ENCODE measurements around the gene NIPBL. TPM values are rescaled to one million over a fixed set of nuclear protein-coding genes. Genes with fewer than 3 reads are reported as not detected.

The NIPBL gene
- total RNA-seq, 1 experiment from 2014 or later: 18.9 TPM

- peaks cover 12% of the 10 kb centered on the region for H3K36me3 ChIP-seq
Measured at GRCh38 chr5:36870399-36871040, 6.0 kb upstream of the NIPBL start.

GRCh38 chr5:36874465-36874864 is 2.1 kb upstream of the NIPBL start:
- Histone ChIP-seq H3K4me3 (peak overlapping the region; percentile 86), H3K4me1 (replicated peaks) (peaks cover 6% of the 10 kb centered on the region; the same call in 1 of the 2 replicates), H3K27me3 (replicated peaks) (no peaks in the 10 kb centered on the region), H3K9me3 (replicated peaks) (no peaks in the 10 kb centered on the region), H3K27ac (peak overlapping the region; percentile 87; the same call in 1 of the 2 replicates), H3K36me3 (peaks cover 25% of the 10 kb centered on the region)
- DNase-seq (ENCODE audit: low read depth in 1 of 2, low spot score in 2 of 2): peak in 1 of 2 experiments; percentile 15

More at GRCh38 chr5:36870399-36871040, 6.0 kb upstream of the NIPBL start:
- peak in 1 of 2 experiments; percentile 46 for DNase-seq (ENCODE audit: low read depth in 1 of 2, low spot score in 2 of 2)
- H3K27me3 ChIP-seq (replicated peaks): no peaks in the 10 kb centered on the region
- H3K4me1 ChIP-seq (replicated peaks): peaks cover 6% of the 10 kb centered on the region; the same call in 1 of the 2 replicates
- no peak overlapping the region for H3K27ac ChIP-seq
- H3K4me3 ChIP-seq: no peak overlapping the region
- no peaks in the 10 kb centered on the region for H3K9me3 ChIP-seq (replicated peaks)

- peak overlapping the region; percentile 86 for H3K4me3 ChIP-seq
- H3K36me3 ChIP-seq: peaks cover 22% of the 10 kb centered on the region
- no peaks in the 10 kb centered on the region for H3K27me3 ChIP-seq (replicated peaks)
- DNase-seq (ENCODE audit: low read depth in 1 of 2, low spot score in 2 of 2): peak; percentile 71 to 72
- peaks cover 6% of the 10 kb centered on the region; the same call in 1 of the 2 replicates for H3K4me1 ChIP-seq (replicated peaks)
- peak overlapping the region; percentile 87 for H3K27ac ChIP-seq
- no peaks in the 10 kb centered on the region for H3K9me3 ChIP-seq (replicated peaks)
Measured at GRCh38 chr5:36875051-36875789, 1.3 kb upstream of the NIPBL start.

GRCh38 chr5:36875790-36876298 is 725 bp upstream of the NIPBL start:
- Histone ChIP-seq H3K27me3 (replicated peaks) (no peaks in the 10 kb centered on the region), H3K36me3 (peaks cover 22% of the 10 kb centered on the region), H3K9me3 (replicated peaks) (no peaks in the 10 kb centered on the region), H3K27ac (peak overlapping the region; percentile 87), H3K4me1 (replicated peaks) (peaks cover 6% of the 10 kb centered on the region; the same call in 1 of the 2 replicates), H3K4me3 (peak overlapping the region; percentile 86)
- peak; percentile 79 to 84 for DNase-seq (ENCODE audit: low read depth in 1 of 2, low spot score in 2 of 2)

- peak; percentile 65 to 87 for DNase-seq (ENCODE audit: low read depth in 1 of 2, low spot score in 2 of 2)
- H3K9me3 ChIP-seq (replicated peaks): no peaks in the 10 kb centered on the region
- H3K4me3 ChIP-seq: peak overlapping the region; percentile 86
- H3K36me3 ChIP-seq: peaks cover 20% of the 10 kb centered on the region
- peak overlapping the region; percentile 87 for H3K27ac ChIP-seq
- H3K4me1 ChIP-seq (replicated peaks): peaks cover 6% of the 10 kb centered on the region; the same call in 1 of the 2 replicates
- H3K27me3 ChIP-seq (replicated peaks): no peaks in the 10 kb centered on the region
Measured at GRCh38 chr5:36876965-36877666, 547 bp downstream of the NIPBL start.

- H3K27me3 ChIP-seq (replicated peaks): no peaks in the 10 kb centered on the region
- peaks cover 18% of the 10 kb centered on the region for H3K36me3 ChIP-seq
- peak in 1 of 2 experiments; percentile 41 for DNase-seq (ENCODE audit: low read depth in 1 of 2, low spot score in 2 of 2)
- peak overlapping the region; percentile 87 for H3K27ac ChIP-seq
- H3K4me3 ChIP-seq: peak overlapping the region; percentile 86
- no peaks in the 10 kb centered on the region for H3K9me3 ChIP-seq (replicated peaks)
- H3K4me1 ChIP-seq (replicated peaks): peaks cover 6% of the 10 kb centered on the region; the same call in 1 of the 2 replicates
Measured at GRCh38 chr5:36877667-36878391, 1.3 kb downstream of the NIPBL start.

GRCh38 chr5:36878392-36879082 is 2.0 kb downstream of the NIPBL start:
- peaks cover 18% of the 10 kb centered on the region for H3K36me3 ChIP-seq
- peak overlapping the region; percentile 86 for H3K4me3 ChIP-seq
- H3K4me1 ChIP-seq (replicated peaks): peaks cover 6% of the 10 kb centered on the region; the same call in 1 of the 2 replicates
- no peaks in the 10 kb centered on the region for H3K27me3 ChIP-seq (replicated peaks)
- H3K9me3 ChIP-seq (replicated peaks): no peaks in the 10 kb centered on the region
- DNase-seq (ENCODE audit: low read depth in 1 of 2, low spot score in 2 of 2): peak; percentile 42 to 55
- peak overlapping the region; percentile 87 for H3K27ac ChIP-seq

GRCh38 chr5:36879274-36880033 is 2.9 kb downstream of the NIPBL start:
- peaks cover 3% of the 10 kb centered on the region; the same call in 1 of the 2 replicates for H3K4me1 ChIP-seq (replicated peaks)
- H3K9me3 ChIP-seq (replicated peaks): no peaks in the 10 kb centered on the region
- H3K27ac ChIP-seq: no peak overlapping the region
- peak overlapping the region; percentile 86; the same call in 1 of the 2 replicates for H3K4me3 ChIP-seq
- H3K27me3 ChIP-seq (replicated peaks): no peaks in the 10 kb centered on the region
- peaks cover 18% of the 10 kb centered on the region for H3K36me3 ChIP-seq
- DNase-seq (ENCODE audit: low read depth in 1 of 2, low spot score in 2 of 2): no peak

GRCh38 chr5:36880761-36881160 is 4.2 kb downstream of the NIPBL start:
- no peak overlapping the region for H3K27ac ChIP-seq
- no peak for DNase-seq (ENCODE audit: low read depth in 1 of 2, low spot score in 2 of 2)
- no peaks in the 10 kb centered on the region for H3K4me1 ChIP-seq (replicated peaks)
- no peaks in the 10 kb centered on the region for H3K27me3 ChIP-seq (replicated peaks)
- H3K9me3 ChIP-seq (replicated peaks): no peaks in the 10 kb centered on the region
- H3K4me3 ChIP-seq: no peak overlapping the region
- peaks cover 18% of the 10 kb centered on the region for H3K36me3 ChIP-seq

- H3K27me3 ChIP-seq (replicated peaks): no peaks in the 10 kb centered on the region
- no peaks in the 10 kb centered on the region for H3K9me3 ChIP-seq (replicated peaks)
- DNase-seq (ENCODE audit: low read depth in 1 of 2, low spot score in 2 of 2): no peak
- no peaks in the 10 kb centered on the region for H3K4me1 ChIP-seq (replicated peaks)
- peaks cover 12% of the 10 kb centered on the region for H3K36me3 ChIP-seq
- H3K4me3 ChIP-seq: no peak overlapping the region
- H3K27ac ChIP-seq: no peak overlapping the region
Measured at GRCh38 chr5:36881304-36881703, 4.7 kb downstream of the NIPBL start.

GRCh38 chr5:36881807-36882206 is 5.2 kb downstream of the NIPBL start:
- no peak overlapping the region for H3K27ac ChIP-seq
- no peaks in the 10 kb centered on the region for H3K27me3 ChIP-seq (replicated peaks)
- no peak overlapping the region for H3K4me3 ChIP-seq
- H3K4me1 ChIP-seq (replicated peaks): no peaks in the 10 kb centered on the region
- H3K36me3 ChIP-seq: peaks cover 13% of the 10 kb centered on the region
- no peaks in the 10 kb centered on the region for H3K9me3 ChIP-seq (replicated peaks)
- DNase-seq (ENCODE audit: low read depth in 1 of 2, low spot score in 2 of 2): no peak

GRCh38 chr5:36882250-36882649 is 5.7 kb downstream of the NIPBL start:
- Histone ChIP-seq H3K36me3 (peaks cover 8% of the 10 kb centered on the region), H3K4me1 (replicated peaks) (no peaks in the 10 kb centered on the region), H3K4me3 (no peak overlapping the region), H3K27me3 (replicated peaks) (no peaks in the 10 kb centered on the region), H3K27ac (no peak overlapping the region), H3K9me3 (replicated peaks) (no peaks in the 10 kb centered on the region)
- no peak for DNase-seq (ENCODE audit: low read depth in 1 of 2, low spot score in 2 of 2)

Measured in SJSA1 (cell line).